K562 (cell line): Measurements from ENCODE around the gene OR8D2.

Experiments used
- BCL6 ChIP-seq: fragments of 250-450 bp; sonication (Bioruptor Pico); IDR thresholded peaks from 2 replicates; pipeline ENCODE4 v1.4.0; 2020
- CEBPB ChIP-seq: fragments of 450-650 bp; IDR thresholded peaks from 2 replicates; pipeline ENCODE4 v1.6.1; 2016; ENCODE audit warnings: missing genetic modification characterization, missing compliant biosample characterization
- PHF20 ChIP-seq: fragments of 450-650 bp; IDR thresholded peaks from 2 replicates; pipeline ENCODE4 v1.6.1; 2018; ENCODE audit not compliant: partially characterized antibody
- POLR2AphosphoS5 ChIP-seq: IDR thresholded peaks from 2 replicates; pipeline ENCODE4 v1.6.1; 2011; ENCODE audit warnings: mild to moderate bottlenecking, low read depth, low read length, moderate library complexity; ENCODE audit not compliant: control insufficient read depth, insufficient read depth
- RFX5 ChIP-seq: IDR thresholded peaks from 2 replicates; pipeline ENCODE4 v1.6.1; 2011; ENCODE audit warnings: low read depth, mild to moderate bottlenecking, improper control_type of control experiment, low read length
- SREBF2 ChIP-seq: sonication (generic); formaldehyde crosslinking; IDR thresholded peaks from 2 replicates; pipeline ENCODE4 v1.4.0; 2020; ENCODE audit warnings: mild to moderate bottlenecking, missing genetic modification reagents
- ZNF280B ChIP-seq: fragments of 250-450 bp; sonication (Bioruptor Pico); IDR thresholded peaks from 2 replicates; pipeline ENCODE4 v1.5.1; 2021; ENCODE audit warnings: mild to moderate bottlenecking
- ZNF3 ChIP-seq: fragments of 250-450 bp; sonication (Bioruptor Pico); IDR thresholded peaks from 2 replicates; pipeline ENCODE4 v1.5.0; 2021; ENCODE audit warnings: mild to moderate bottlenecking, moderate library complexity

GRCh38 chr11:124310721-124311120, 9.3 kb downstream of the OR8D2 start:
- TF ChIP-seq ZNF3 (CRISPR knock-in tag) (no peak), PHF20 (no peak), CEBPB (tag) (no peak), POLR2AphosphoS5 (no peak), BCL6 (no peak), RFX5 (no peak), ZNF280B (CRISPR knock-in tag) (no peak), SREBF2 (no peak)
